DND-41 (cell line): Measurements from ENCODE around the gene PLEKHA7.

Experiments used
- EZH2 ChIP-seq: IDR thresholded peaks from 3 replicates; pipeline ENCODE4 v1.6.1; 2012; ENCODE audit warnings: borderline replicate concordance, low read depth, mild to moderate bottlenecking, moderate library complexity, low read length, inconsistent platforms; ENCODE audit not compliant: severe bottlenecking
- TF ChIP-seq, protein P1 (sequence below): IDR thresholded peaks from 2 replicates; pipeline ENCODE4 v1.5.1; 2012; ENCODE audit warnings: borderline replicate concordance, low read length, moderate library complexity, mild to moderate bottlenecking; ENCODE audit not compliant: poor library complexity, severe bottlenecking; ENCODE audit errors: extremely low read depth

DNA sequence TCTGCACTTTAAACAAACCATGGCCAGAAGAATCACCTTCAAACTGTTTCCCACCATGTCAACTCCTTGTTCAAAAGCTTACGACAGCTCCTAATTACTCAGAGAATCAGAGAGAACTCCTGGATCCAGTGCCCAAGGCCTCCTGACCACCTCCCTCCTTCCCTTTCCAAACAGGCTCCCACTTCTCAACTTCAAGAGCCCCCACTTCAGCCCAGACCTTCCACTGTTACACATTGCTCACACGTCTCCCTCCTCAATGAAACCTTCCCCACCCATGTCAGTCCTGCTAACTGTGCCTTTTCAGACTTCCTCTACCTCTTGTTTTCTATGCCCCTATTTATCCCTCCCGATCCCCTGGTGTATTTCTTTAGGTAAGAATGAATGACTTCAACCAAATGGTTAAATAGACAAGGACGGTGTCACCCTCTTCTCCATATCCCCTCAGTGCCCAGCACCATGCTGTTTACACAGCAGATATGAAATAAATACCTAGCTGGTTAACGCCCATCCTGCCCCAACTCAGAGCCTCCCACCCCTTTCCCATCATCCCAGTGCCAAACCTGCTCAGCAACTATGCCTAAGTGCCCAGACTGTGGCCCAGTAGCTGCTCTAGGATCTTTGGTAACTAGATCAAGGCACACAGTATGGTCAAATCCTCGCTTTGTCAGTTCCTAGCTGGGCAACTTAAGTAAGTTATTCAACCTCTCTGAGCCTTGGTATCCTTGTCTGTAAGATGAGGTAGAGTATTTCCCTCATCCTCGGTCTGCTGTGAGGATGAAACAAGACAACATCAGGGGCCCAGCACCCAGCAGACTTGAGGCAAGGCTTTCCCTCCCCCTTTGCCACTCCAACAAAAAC, 36.8 kb downstream of the PLEKHA7 start:
- TF ChIP-seq, protein P1, sequence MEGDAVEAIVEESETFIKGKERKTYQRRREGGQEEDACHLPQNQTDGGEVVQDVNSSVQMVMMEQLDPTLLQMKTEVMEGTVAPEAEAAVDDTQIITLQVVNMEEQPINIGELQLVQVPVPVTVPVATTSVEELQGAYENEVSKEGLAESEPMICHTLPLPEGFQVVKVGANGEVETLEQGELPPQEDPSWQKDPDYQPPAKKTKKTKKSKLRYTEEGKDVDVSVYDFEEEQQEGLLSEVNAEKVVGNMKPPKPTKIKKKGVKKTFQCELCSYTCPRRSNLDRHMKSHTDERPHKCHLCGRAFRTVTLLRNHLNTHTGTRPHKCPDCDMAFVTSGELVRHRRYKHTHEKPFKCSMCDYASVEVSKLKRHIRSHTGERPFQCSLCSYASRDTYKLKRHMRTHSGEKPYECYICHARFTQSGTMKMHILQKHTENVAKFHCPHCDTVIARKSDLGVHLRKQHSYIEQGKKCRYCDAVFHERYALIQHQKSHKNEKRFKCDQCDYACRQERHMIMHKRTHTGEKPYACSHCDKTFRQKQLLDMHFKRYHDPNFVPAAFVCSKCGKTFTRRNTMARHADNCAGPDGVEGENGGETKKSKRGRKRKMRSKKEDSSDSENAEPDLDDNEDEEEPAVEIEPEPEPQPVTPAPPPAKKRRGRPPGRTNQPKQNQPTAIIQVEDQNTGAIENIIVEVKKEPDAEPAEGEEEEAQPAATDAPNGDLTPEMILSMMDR = no peak
- TF ChIP-seq EZH2 = no peak
